Esophagus (tissue), 2 donors: ENCODE results near the gene TET1. TPM values are rescaled to one million over a fixed set of nuclear protein-coding genes. Genes with fewer than 3 reads are reported as not detected.
"Not testable (repeated sequence)": the region's sequence is repeated elsewhere in the genome, so short reads cannot be mapped to it uniquely, and the experiment has no call there.

Source experiments
- H3K27ac ChIP-seq, 2 donors: one replicate each; pipeline ENCODE4 v1.5.1; 2013; ENCODE audit warnings: low read depth in 2 of 2, mild to moderate bottlenecking in 2 of 2, inconsistent platforms in 1 of 2, low read length in 1 of 2, moderate library complexity in 1 of 2
- H3K27me3 ChIP-seq, 2 donors: one replicate each; pipeline ENCODE4 v1.6.1; 2013; ENCODE audit warnings: low read length in 2 of 2, control low read depth in 1 of 2, mild to moderate bottlenecking in 1 of 2; ENCODE audit not compliant: insufficient read depth in 2 of 2, control insufficient read depth in 1 of 2
- H3K36me3 ChIP-seq, 2 donors: one replicate each; pipeline ENCODE4 v1.6.1; 2013; ENCODE audit warnings: low read length in 1 of 2; ENCODE audit not compliant: control insufficient read depth in 2 of 2, insufficient read depth in 2 of 2
- H3K4me1 ChIP-seq, 2 donors: one replicate each; pipeline ENCODE4 v1.6.1; 2013; ENCODE audit warnings: low read length in 1 of 2; ENCODE audit not compliant: control insufficient read depth in 2 of 2, insufficient read depth in 2 of 2
- H3K4me3 ChIP-seq, 2 donors: one replicate each; pipeline ENCODE4 v1.5.1; 2013; ENCODE audit warnings: low read length in 2 of 2, mild to moderate bottlenecking in 2 of 2, low read depth in 1 of 2, moderate library complexity in 1 of 2
- H3K9me3 ChIP-seq, 2 donors: one replicate each; pipeline ENCODE4 v1.6.1; 2013; ENCODE audit warnings: mild to moderate bottlenecking in 2 of 2, low read depth in 1 of 2, low read length in 1 of 2, moderate library complexity in 1 of 2; ENCODE audit not compliant: control insufficient read depth in 2 of 2, insufficient read depth in 1 of 2
- WGBS, 2 donors: extraction: QIAGEN DNeasy Blood & Tissue Kit; methylation state at CpG; one replicate each; pipeline ENCODE4 v1.1.7; 2013; 5-methylcytosine and 5-hydroxymethylcytosine counted together
- polyA plus RNA-seq, 2 donors: library from polyadenylated mRNA; stranded (reverse); fragments of 200-250 nt; gene quantifications; one replicate each; pipeline ENCODE4 v1.2.3, GENCODE V29; 2013
- donor health status: healthy with polysubstance abuse.
- donor health status: Bipolar disorder and iron deficiency.

Gene TET1
- polyA plus RNA-seq, 2 donors: 0.05 to 0.16 TPM

DNA sequence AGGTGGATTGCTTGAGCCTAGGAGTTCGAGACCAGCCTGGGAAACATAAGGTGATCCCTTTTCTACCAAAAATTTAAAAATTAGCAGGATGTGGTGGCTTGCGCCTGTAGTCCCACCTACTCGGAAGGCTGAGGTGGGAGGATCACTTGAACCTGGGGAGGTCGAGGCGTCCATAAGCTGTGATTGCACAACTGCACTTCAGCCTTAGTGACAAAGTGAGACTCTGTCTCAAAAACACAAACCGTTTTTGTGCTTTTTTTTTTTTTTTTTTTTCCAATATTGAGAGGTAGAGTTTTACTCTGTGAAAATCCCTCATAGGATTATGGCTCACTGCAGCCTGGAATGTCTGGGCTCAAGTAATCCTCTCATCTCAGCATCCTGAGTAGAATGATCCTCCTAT, 175.0 kb downstream of the TET1 start:
- H3K27ac ChIP-seq: no peak overlapping the region
- H3K4me3 ChIP-seq: no peak overlapping the region
- H3K4me1 ChIP-seq: no peaks in the 10 kb centered on the region
- 75 to 85% methylated on average over 6 of the region's 6 CpGs for WGBS, 2 donors
- H3K9me3 ChIP-seq: no peaks in the 10 kb centered on the region
- H3K27me3 ChIP-seq: no peaks in the 10 kb centered on the region
- peaks cover 10 to 15% of the 10 kb centered on the region in 2 donors for H3K36me3 ChIP-seq

GRCh38 chr10:68735739-68736138, 175.6 kb downstream of the TET1 start:
- not testable (repeated sequence) for H3K4me3 ChIP-seq, H3K4me1 ChIP-seq, H3K27me3 ChIP-seq, H3K27ac ChIP-seq, H3K9me3 ChIP-seq
- 82 to 91% methylated on average over 7 of the region's 7 CpGs for WGBS, 2 donors
- peaks cover 10 to 15% of the 10 kb centered on the region in 2 donors for H3K36me3 ChIP-seq

DNA sequence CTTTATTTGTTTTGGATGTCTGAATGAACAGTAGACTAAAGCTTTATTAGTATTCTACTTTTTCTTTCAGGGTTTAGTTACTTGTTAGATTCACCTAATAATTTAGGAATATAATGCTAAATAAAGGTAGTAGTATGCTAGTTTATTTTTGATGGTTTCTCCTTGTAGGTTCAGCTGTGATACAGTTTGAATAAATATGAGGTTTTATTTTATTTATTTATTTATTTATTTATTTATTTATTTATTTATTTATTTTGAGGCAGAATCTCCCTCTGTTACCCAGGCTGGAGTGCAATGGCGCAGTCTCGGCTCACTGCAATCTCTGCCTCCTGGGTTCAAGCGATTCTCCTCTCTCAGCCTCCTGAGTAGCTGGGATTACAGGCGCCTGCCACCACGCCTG, 180.5 kb downstream of the TET1 start:
- H3K27ac ChIP-seq, H3K9me3 ChIP-seq, H3K27me3 ChIP-seq, H3K4me1 ChIP-seq, H3K4me3 ChIP-seq: not testable (repeated sequence)
- WGBS, 2 donors: 99 to 100% methylated on average over 5 of the region's 5 CpGs
- H3K36me3 ChIP-seq: peaks cover 16 to 17% of the 10 kb centered on the region in 2 donors

DNA sequence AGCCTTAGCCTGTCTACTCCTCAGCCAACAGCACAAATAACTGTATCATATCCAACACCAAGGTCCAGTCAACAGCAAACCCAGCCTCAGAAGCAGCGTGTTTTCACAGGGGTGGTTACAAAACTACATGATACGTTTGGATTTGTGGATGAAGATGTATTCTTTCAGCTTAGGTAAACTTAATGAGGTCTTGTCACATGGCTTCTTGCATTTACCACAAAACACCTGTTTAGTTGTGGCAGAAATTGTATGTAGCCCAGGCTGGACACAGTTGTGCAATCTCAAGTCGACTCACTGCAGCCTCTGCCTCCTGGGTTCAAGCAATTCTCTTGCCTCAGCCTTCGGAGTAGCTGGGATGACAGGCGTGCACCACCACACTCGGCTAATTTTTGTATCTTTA, 182.3 kb downstream of the TET1 start:
- Histone ChIP-seq H3K27me3 (no peaks in the 10 kb centered on the region), H3K4me1 (no peaks in the 10 kb centered on the region), H3K9me3 (no peaks in the 10 kb centered on the region), H3K27ac (no peak overlapping the region), H3K4me3 (no peak overlapping the region), H3K36me3 (peaks cover 9 to 13% of the 10 kb centered on the region in 2 donors)
- 78 to 81% methylated on average over 6 of the region's 6 CpGs for WGBS, 2 donors

Other genes with a start within 250 kb of the TET1 start
- gene HNRNPH3, start 228.3 kb upstream of the TET1 start, polyA plus RNA-seq: 10 to 100 TPM; 83.3 to 87.4 TPM
- gene PBLD, start 227.4 kb upstream of the TET1 start, polyA plus RNA-seq: 1 to 10 TPM; 1.1 to 1.2 TPM
- 1 to 10 TPM; 4.9 to 5.1 TPM for gene RUFY2, start 153.1 kb upstream of the TET1 start, polyA plus RNA-seq
- 1 to 10 TPM; 1.8 TPM for gene DNA2, start 88.4 kb upstream of the TET1 start, polyA plus RNA-seq
- gene SLC25A16, start 32.8 kb upstream of the TET1 start, polyA plus RNA-seq: 10 to 100 TPM in 1 of 2 donors, 1 to 10 TPM in 1; 6.2 to 11.6 TPM
- gene CCAR1, start 160.9 kb downstream of the TET1 start, polyA plus RNA-seq: 10 to 100 TPM; 24.3 to 55.7 TPM